ENCODE measurements around the gene TPCN2. TPM values are rescaled to one million over a fixed set of nuclear protein-coding genes. Genes with fewer than 3 reads are reported as not detected.
A peak's percentile ranks its signal among the peaks of the same experiment; 100 is the strongest.

Gene TPCN2
- total RNA-seq, 1 donor: 11.1 TPM

- no peak for TF ChIP-seq CTCF (IDR thresholded peaks at IDR 0.05; ENCODE audit: insufficient read depth, low read length)
- DNase-seq (ENCODE audit: low read depth): no peak
- no peak overlapping the region for H3K4me3 ChIP-seq (ENCODE audit: low read depth, low read length)
These were observed 113.8 kb downstream of the TPCN2 start for GRCh38 chr11:69162505-69162904.

GRCh38 chr11:69163842-69164241 is 115.1 kb downstream of the TPCN2 start:
- no peak overlapping the region for H3K4me3 ChIP-seq (ENCODE audit: low read depth, low read length)
- no peak for DNase-seq (ENCODE audit: low read depth)
- no peak for TF ChIP-seq CTCF (IDR thresholded peaks at IDR 0.05; ENCODE audit: insufficient read depth, low read length)

GRCh38 chr11:69164824-69165223 is 116.1 kb downstream of the TPCN2 start:
- H3K4me3 ChIP-seq (ENCODE audit: low read depth, low read length): no peak overlapping the region
- no peak for TF ChIP-seq CTCF (IDR thresholded peaks at IDR 0.05; ENCODE audit: insufficient read depth, low read length)
- DNase-seq (ENCODE audit: low read depth): no peak

- DNase-seq (ENCODE audit: low read depth): no peak
- TF ChIP-seq CTCF (IDR thresholded peaks at IDR 0.05; ENCODE audit: insufficient read depth, low read length): no peak
- H3K4me3 ChIP-seq (ENCODE audit: low read depth, low read length): no peak overlapping the region
These were observed 117.0 kb downstream of the TPCN2 start for GRCh38 chr11:69165775-69166174.

GRCh38 chr11:69166218-69167115 is 117.7 kb downstream of the TPCN2 start:
- peak; percentile 74 for DNase-seq (ENCODE audit: low read depth)
- peak; percentile 31 for TF ChIP-seq CTCF (IDR thresholded peaks at IDR 0.05; ENCODE audit: insufficient read depth, low read length)
- H3K4me3 ChIP-seq (ENCODE audit: low read depth, low read length): no peak overlapping the region

GRCh38 chr11:69167130-69167915 is 118.6 kb downstream of the TPCN2 start:
- no peak for DNase-seq (ENCODE audit: low read depth)
- no peak for TF ChIP-seq CTCF (IDR thresholded peaks at IDR 0.05; ENCODE audit: insufficient read depth, low read length)
- no peak overlapping the region for H3K4me3 ChIP-seq (ENCODE audit: low read depth, low read length)

Data from fibroblast of the aortic adventitia (primary cell).